Left lung (tissue), 10 donors: ENCODE results near the gene SMARCAL1. TPM values are rescaled to one million over a fixed set of nuclear protein-coding genes. Genes with fewer than 3 reads are reported as not detected.

Source experiments
- ATAC-seq: fragments of 200-7000 bp; cut with Tn5 transposase; one replicate; pipeline ENCODE4 v1.9.1; 2020; ENCODE audit warnings: moderate library complexity
- DNase-seq, 4 donors: peaks; one replicate each; pipeline ENCODE4 v3.0.0-alpha.2; 2013 to 2020
- H3K27ac ChIP-seq, 2 donors: fragments of 200-600 bp; sonication (generic) in 1 of 2; one replicate each; pipeline versions ENCODE4 v1.5.0 to v1.8.0; 2020 to 2021
- H3K27me3 ChIP-seq, 2 donors: fragments of 200-600 bp; sonication (generic) in 1 of 2; one replicate each; pipeline versions ENCODE4 v1.5.0 to v1.8.0; 2020 to 2021
- H3K36me3 ChIP-seq, 2 donors: fragments of 200-600 bp; sonication (generic) in 1 of 2; one replicate each; pipeline versions ENCODE4 v1.5.0 to v1.8.0; 2020 to 2021
- H3K4me1 ChIP-seq, 2 donors: fragments of 200-600 bp; one replicate each; pipeline ENCODE4 v1.8.0; 2021
- H3K4me3 ChIP-seq, 2 donors: fragments of 200-600 bp; sonication (generic) in 1 of 2; one replicate each; pipeline versions ENCODE4 v1.5.0 to v1.8.0; 2020 to 2021; ENCODE audit warnings: mild to moderate bottlenecking in 1 of 2
- H3K9me3 ChIP-seq, 2 donors: fragments of 200-600 bp; sonication (generic) in 1 of 2; one replicate each; pipeline versions ENCODE4 v1.5.0 to v1.8.0; 2020 to 2021
- intact Hi-C, 2 donors: fragments of 100-400 bp; cut with DNase I; formaldehyde crosslinking; loops; one replicate each; pipeline versions ENCODE4 v1.11.2 to v1.14.2; 2022
- polyA plus RNA-seq, 6 donors: library from polyadenylated mRNA; unstranded; fragments of 120-200 nt; gene quantifications; one replicate each; pipeline ENCODE4 v1.2.1, GENCODE V29; 2013; ENCODE audit not compliant: insufficient read length in 6 of 6
- total RNA-seq, 2 donors: library from RNA; stranded (reverse); fragmentation: NEBNext Ultra II Directional; extraction: Animal tissue kit (Norgen Biotek cat#: 25700); gene quantifications; one replicate each; pipeline ENCODE4 v1.2.1, GENCODE V29; 2021
- TF ChIP-seq, protein P1 (sequence below), 2 donors: fragments of 200-600 bp; sonication (generic) in 1 of 2; IDR thresholded peaks; one replicate each; pipeline versions ENCODE4 v1.5.0 to v1.8.0; 2021; ENCODE audit warnings: antibody characterized with exemption in 2 of 2
- donor health status: DM: no; HTN: yes; CAD: no.
- donor health status: DM: no; HTN: no; CAD: no.

The SMARCAL1 gene
- total and polyA plus RNA-seq, 8 donors, result 18.1 to 34.5 (median 29.8) TPM

DNA sequence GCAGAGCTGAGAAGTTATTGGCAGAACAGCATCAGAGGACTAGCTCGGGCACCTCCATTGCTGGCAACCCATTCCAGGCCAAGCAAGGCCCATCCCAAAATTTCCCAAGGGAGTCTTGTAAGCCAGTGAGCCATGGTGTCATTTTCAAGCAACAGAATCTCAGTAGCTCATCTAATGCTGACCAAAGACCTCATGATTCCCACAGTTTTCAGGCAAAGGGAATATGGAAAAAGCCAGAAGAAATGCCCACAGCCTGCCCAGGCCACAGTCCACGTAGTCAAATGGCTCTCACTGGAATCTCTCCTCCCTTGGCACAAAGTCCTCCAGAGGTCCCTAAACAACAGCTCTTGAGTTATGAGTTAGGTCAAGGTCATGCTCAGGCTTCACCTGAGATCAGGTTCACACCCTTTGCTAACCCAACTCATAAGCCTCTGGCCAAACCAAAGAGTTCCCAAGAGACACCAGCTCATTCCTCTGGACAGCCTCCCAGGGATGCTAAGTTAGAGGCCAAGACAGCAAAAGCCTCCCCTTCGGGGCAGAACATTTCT, 2.6 kb downstream of the SMARCAL1 start:
- Histone ChIP-seq H3K27ac (no peak overlapping the region), H3K27me3 (no peaks in the 10 kb centered on the region), H3K9me3 (no peaks in the 10 kb centered on the region), H3K4me1 (peaks cover 0 to 2% of the 10 kb centered on the region in 2 donors), H3K36me3 (peaks cover 0 to 31% of the 10 kb centered on the region in 2 donors), H3K4me3 (no peak overlapping the region)
- ATAC-seq (no peak), DNase-seq (no peak)
- TF ChIP-seq, protein P1, sequence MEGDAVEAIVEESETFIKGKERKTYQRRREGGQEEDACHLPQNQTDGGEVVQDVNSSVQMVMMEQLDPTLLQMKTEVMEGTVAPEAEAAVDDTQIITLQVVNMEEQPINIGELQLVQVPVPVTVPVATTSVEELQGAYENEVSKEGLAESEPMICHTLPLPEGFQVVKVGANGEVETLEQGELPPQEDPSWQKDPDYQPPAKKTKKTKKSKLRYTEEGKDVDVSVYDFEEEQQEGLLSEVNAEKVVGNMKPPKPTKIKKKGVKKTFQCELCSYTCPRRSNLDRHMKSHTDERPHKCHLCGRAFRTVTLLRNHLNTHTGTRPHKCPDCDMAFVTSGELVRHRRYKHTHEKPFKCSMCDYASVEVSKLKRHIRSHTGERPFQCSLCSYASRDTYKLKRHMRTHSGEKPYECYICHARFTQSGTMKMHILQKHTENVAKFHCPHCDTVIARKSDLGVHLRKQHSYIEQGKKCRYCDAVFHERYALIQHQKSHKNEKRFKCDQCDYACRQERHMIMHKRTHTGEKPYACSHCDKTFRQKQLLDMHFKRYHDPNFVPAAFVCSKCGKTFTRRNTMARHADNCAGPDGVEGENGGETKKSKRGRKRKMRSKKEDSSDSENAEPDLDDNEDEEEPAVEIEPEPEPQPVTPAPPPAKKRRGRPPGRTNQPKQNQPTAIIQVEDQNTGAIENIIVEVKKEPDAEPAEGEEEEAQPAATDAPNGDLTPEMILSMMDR (IDR thresholded peaks at IDR 0.05), result no peak
- intact Hi-C loops, result no loop called here

DNA sequence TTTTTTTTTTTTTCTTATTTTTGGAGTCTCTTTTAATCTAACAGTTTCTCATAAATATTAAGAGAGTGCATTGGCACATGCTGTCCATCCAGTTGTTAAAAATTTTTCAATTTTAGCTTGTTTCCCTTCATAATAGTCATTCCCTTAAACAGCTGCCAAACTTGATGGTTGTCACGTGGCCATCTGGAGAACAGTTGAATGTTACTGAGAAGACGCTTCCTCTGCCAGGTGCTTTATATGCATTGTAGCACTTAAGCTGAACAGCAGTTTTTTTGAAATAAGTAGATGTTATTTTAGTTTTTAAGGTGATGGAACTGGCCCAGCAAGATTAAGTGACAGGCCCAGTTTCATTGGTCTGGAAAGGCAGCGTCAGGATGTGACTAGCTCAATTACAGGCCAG, 3.3 kb downstream of the SMARCAL1 start:
- H3K36me3 ChIP-seq, result peaks cover 0 to 38% of the 10 kb centered on the region in 2 donors
- TF ChIP-seq, protein P1 (IDR thresholded peaks at IDR 0.05), result no peak
- no peak overlapping the region for H3K27ac ChIP-seq
- DNase-seq (no peak), ATAC-seq (no peak)
- H3K9me3 ChIP-seq, result no peaks in the 10 kb centered on the region
- no peaks in the 10 kb centered on the region for H3K27me3 ChIP-seq
- no peak overlapping the region for H3K4me3 ChIP-seq
- intact Hi-C loops, result no loop called here
- peaks cover 0 to 2% of the 10 kb centered on the region in 2 donors for H3K4me1 ChIP-seq

DNA sequence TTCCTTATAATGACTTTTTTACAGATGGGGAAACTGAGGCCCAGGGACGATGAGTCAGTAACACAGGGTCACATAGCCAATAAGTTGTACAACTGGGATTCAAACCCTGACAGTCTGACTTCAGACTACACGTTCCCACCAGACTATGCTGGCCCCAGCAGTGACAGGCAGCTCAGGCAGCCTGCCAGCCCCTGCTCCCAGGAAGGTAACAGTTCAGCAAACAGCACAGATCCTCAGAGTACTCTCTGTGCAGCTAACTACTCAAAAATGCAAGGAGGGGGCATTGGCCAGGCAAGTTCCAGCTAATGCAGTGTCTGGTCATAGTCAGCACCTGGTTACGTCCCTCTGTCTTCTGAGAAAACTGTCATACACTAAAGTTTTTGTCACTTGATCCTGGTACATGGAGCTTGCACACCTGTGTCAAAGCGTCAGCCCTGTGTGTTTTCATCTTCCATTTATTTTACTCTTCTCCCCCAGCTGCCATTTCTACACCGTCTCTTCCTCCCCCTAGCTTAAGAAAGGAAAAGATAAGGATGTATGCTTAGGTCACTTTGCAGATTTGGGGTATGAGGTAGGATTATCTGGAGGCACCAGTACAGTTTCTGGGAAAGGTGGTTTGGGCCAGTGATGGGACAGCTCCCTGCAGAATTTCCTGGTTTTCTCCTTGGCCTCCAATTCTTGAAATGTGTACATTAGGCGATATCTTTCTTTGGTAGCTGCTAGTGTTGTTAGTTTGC, 4.5 kb downstream of the SMARCAL1 start:
- H3K27me3 ChIP-seq, result no peaks in the 10 kb centered on the region
- no peak overlapping the region for H3K4me3 ChIP-seq
- intact Hi-C loops, result no loop called here
- H3K36me3 ChIP-seq, result peaks cover 0 to 50% of the 10 kb centered on the region in 2 donors
- DNase-seq (no peak), ATAC-seq (no peak)
- TF ChIP-seq, protein P1 (IDR thresholded peaks at IDR 0.05), result no peak
- no peak overlapping the region for H3K27ac ChIP-seq
- no peaks in the 10 kb centered on the region for H3K9me3 ChIP-seq
- H3K4me1 ChIP-seq, result peaks cover 0 to 2% of the 10 kb centered on the region in 2 donors

DNA sequence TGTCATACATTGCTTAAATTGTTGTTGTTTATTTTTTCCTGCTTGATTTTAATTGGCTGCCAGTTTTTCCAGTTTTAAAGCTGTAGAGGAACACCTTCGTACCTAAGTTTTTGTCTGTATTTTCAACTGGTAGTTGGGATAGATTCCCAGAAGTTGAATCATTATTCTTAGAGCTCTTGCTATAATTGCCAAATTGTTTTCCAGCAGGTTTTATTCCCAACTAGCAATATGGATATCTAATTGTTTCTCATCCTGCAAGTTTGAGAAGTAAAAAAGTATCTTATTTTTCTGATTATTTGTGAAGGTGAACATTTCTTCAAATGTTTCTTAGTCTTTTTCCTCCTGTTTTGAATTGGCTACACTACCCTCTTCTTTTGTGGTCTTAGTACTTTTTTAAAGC, 6.7 kb downstream of the SMARCAL1 start:
- DNase-seq (no peak), ATAC-seq (no peak)
- no peak overlapping the region for H3K4me3 ChIP-seq
- no peaks in the 10 kb centered on the region for H3K9me3 ChIP-seq
- intact Hi-C loops, result no loop called here
- no peak overlapping the region for H3K27ac ChIP-seq
- H3K27me3 ChIP-seq, result no peaks in the 10 kb centered on the region
- peaks cover 0 to 72% of the 10 kb centered on the region in 2 donors for H3K36me3 ChIP-seq
- TF ChIP-seq, protein P1 (IDR thresholded peaks at IDR 0.05), result no peak
- no peaks in the 10 kb centered on the region for H3K4me1 ChIP-seq

DNA sequence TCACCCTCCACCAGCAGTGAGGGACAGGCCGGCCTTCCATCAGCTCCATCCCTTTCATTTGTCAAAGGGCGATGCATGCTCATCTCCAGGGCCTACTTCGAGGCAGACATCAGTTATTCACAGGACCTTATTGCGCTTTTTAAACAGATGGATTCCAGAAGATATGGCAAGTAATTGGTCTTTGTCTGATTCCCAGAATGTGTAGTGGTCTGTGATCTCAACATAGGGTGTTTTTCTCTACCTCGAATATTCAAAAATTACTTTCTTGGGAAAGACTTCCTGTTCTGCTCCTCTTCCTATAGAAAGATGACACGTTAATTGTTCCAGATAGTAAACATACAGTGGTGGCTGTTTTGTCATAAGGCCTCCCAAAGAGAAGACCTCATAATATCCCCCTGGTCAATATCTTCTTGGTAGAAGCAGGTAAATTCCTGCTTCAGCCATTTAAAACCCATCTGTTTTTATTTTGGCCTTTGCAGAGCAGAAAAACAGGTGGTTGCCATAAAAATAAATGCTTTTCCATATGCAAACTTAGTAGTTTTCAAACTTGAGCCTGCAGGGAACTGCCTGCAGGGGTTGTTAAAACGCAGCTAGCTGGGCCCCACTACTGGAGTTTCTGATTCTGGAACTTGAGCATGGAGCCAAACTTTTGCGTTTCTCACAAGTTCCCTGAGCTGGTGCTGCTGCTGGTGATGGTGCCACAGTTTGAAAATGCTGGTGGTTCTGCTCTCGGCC, 8.2 kb downstream of the SMARCAL1 start:
- Histone ChIP-seq H3K36me3 (peaks cover 0 to 76% of the 10 kb centered on the region in 2 donors), H3K4me1 (no peaks in the 10 kb centered on the region), H3K27me3 (no peaks in the 10 kb centered on the region), H3K9me3 (peaks cover 0 to 10% of the 10 kb centered on the region in 2 donors), H3K4me3 (no peak overlapping the region), H3K27ac (no peak overlapping the region)
- TF ChIP-seq, protein P1 (IDR thresholded peaks at IDR 0.05), result no peak
- intact Hi-C loops, result no loop called here
- no peak for DNase-seq
- no peak for ATAC-seq
